ENCODE measurements around the gene TBC1D1. TPM values are rescaled to one million over a fixed set of nuclear protein-coding genes. Genes with fewer than 3 reads are reported as not detected.

TBC1D1 gene
- polyA plus RNA-seq, 1 donor from 2014 or later: 23.2 TPM

DNA sequence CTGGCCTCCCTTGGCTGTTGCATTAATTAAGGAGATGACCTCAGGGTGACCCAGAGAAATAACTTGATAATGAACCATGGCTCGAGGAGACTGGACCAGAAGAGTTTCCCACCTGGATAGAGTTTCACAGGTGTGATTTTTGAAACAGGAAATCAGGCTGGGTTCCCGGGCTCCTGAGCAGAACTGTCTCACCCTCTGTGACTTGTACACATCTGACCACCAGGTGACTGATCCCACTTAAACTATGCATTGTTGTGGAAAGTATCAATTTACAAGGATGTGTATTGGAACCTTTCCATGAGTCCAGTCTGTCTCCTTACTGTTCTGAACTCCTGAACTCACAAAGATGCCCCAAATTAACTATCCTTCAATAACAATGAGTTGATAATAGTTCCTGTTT is 289.6 kb downstream of the TBC1D1 start:
- H3K9me3 ChIP-seq (ENCODE audit: low read length): no peaks in the 10 kb centered on the region
- H3K9ac ChIP-seq (ENCODE audit: low read length): no peak overlapping the region
- H3K79me2 ChIP-seq (replicated peaks; ENCODE audit: insufficient read depth, low read length): no peaks in the 10 kb centered on the region
- no peak overlapping the region for H2AFZ ChIP-seq (ENCODE audit: low read depth, low read length)
- TF ChIP-seq MXI1 (conservative IDR thresholded peaks at IDR 0.05; ENCODE audit: poor library complexity, severe bottlenecking) (no peak), EP300 (conservative IDR thresholded peaks at IDR 0.05; ENCODE audit: poor library complexity, severe bottlenecking) (no peak), POLR2AphosphoS5 (IDR thresholded peaks at IDR 0.05) (no peak)
- TF ChIP-seq, protein P1, sequence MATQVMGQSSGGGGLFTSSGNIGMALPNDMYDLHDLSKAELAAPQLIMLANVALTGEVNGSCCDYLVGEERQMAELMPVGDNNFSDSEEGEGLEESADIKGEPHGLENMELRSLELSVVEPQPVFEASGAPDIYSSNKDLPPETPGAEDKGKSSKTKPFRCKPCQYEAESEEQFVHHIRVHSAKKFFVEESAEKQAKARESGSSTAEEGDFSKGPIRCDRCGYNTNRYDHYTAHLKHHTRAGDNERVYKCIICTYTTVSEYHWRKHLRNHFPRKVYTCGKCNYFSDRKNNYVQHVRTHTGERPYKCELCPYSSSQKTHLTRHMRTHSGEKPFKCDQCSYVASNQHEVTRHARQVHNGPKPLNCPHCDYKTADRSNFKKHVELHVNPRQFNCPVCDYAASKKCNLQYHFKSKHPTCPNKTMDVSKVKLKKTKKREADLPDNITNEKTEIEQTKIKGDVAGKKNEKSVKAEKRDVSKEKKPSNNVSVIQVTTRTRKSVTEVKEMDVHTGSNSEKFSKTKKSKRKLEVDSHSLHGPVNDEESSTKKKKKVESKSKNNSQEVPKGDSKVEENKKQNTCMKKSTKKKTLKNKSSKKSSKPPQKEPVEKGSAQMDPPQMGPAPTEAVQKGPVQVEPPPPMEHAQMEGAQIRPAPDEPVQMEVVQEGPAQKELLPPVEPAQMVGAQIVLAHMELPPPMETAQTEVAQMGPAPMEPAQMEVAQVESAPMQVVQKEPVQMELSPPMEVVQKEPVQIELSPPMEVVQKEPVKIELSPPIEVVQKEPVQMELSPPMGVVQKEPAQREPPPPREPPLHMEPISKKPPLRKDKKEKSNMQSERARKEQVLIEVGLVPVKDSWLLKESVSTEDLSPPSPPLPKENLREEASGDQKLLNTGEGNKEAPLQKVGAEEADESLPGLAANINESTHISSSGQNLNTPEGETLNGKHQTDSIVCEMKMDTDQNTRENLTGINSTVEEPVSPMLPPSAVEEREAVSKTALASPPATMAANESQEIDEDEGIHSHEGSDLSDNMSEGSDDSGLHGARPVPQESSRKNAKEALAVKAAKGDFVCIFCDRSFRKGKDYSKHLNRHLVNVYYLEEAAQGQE (IDR thresholded peaks at IDR 0.05; ENCODE audit: borderline replicate concordance): no peak
- no peaks in the 10 kb centered on the region for H3K27me3 ChIP-seq (ENCODE audit: insufficient read depth, low read depth, low read length)
- H3K4me2 ChIP-seq (ENCODE audit: low read length): no peak overlapping the region
- H3F3A ChIP-seq (ENCODE audit: insufficient read depth, low read length, poor library complexity, severe bottlenecking): peaks cover 3% of the 10 kb centered on the region
- no peak overlapping the region for H3K27ac ChIP-seq (ENCODE audit: low read length)
- no peak overlapping the region for H3K4me3 ChIP-seq (ENCODE audit: low read length)
- no peaks in the 10 kb centered on the region for H3K9me2 ChIP-seq (ENCODE audit: insufficient read depth, low read length)
- H3K36me3 ChIP-seq (ENCODE audit: insufficient read depth, low read length): no peaks in the 10 kb centered on the region
- H4K20me1 ChIP-seq (ENCODE audit: insufficient read depth): no peaks in the 10 kb centered on the region

DNA sequence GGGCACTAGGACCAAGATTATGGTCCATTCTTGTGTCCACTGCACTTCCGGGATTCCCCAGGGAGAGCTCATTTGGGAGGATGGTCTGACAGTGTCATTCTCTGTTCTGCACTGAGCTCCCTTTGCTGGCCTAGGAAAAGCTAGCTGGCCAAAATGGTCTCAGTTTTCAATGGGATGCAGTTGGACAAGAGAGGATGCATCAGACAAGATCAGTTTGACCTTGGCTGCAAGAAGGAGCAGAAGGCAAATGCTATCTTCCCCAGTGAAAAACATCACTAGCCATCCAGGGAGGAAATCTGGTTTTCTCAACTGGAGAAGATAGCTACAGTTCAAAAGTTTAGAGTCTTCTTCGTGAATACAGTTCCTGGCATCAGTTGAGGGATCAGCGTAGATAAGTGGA is 290.4 kb downstream of the TBC1D1 start:
- no peak overlapping the region for H3K27ac ChIP-seq (ENCODE audit: low read length)
- H4K20me1 ChIP-seq (ENCODE audit: insufficient read depth): no peaks in the 10 kb centered on the region
- no peak for TF ChIP-seq POLR2AphosphoS5 (IDR thresholded peaks at IDR 0.05)
- TF ChIP-seq, protein P2, sequence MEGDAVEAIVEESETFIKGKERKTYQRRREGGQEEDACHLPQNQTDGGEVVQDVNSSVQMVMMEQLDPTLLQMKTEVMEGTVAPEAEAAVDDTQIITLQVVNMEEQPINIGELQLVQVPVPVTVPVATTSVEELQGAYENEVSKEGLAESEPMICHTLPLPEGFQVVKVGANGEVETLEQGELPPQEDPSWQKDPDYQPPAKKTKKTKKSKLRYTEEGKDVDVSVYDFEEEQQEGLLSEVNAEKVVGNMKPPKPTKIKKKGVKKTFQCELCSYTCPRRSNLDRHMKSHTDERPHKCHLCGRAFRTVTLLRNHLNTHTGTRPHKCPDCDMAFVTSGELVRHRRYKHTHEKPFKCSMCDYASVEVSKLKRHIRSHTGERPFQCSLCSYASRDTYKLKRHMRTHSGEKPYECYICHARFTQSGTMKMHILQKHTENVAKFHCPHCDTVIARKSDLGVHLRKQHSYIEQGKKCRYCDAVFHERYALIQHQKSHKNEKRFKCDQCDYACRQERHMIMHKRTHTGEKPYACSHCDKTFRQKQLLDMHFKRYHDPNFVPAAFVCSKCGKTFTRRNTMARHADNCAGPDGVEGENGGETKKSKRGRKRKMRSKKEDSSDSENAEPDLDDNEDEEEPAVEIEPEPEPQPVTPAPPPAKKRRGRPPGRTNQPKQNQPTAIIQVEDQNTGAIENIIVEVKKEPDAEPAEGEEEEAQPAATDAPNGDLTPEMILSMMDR (IDR thresholded peaks at IDR 0.05; ENCODE audit: poor library complexity, severe bottlenecking): no peak
- TF ChIP-seq EP300 (conservative IDR thresholded peaks at IDR 0.05; ENCODE audit: poor library complexity, severe bottlenecking): no peak
- TF ChIP-seq RAD21 (conservative IDR thresholded peaks at IDR 0.05): no peak
- TF ChIP-seq EZH2 (IDR thresholded peaks at IDR 0.05; ENCODE audit: borderline replicate concordance, insufficient read depth, low read length, poor library complexity, severe bottlenecking): no peak
- no peak for TF ChIP-seq SMC3 (conservative IDR thresholded peaks at IDR 0.05; ENCODE audit: poor library complexity)
- no peak for TF ChIP-seq MXI1 (conservative IDR thresholded peaks at IDR 0.05; ENCODE audit: poor library complexity, severe bottlenecking)
- no peak for TF ChIP-seq TAF1 (IDR thresholded peaks at IDR 0.05; ENCODE audit: low read depth)
- TF ChIP-seq, protein P1 (IDR thresholded peaks at IDR 0.05; ENCODE audit: borderline replicate concordance): no peak

More for the DNA sequence above, 290.4 kb downstream of the TBC1D1 start:
- Histone ChIP-seq H3K4me3 (ENCODE audit: low read length) (no peak overlapping the region), H3K4me2 (ENCODE audit: low read length) (no peak overlapping the region), H3K27me3 (ENCODE audit: insufficient read depth, low read depth, low read length) (no peaks in the 10 kb centered on the region), H3K9me2 (ENCODE audit: insufficient read depth, low read length) (no peaks in the 10 kb centered on the region), H3K36me3 (ENCODE audit: insufficient read depth, low read length) (no peaks in the 10 kb centered on the region), H3F3A (ENCODE audit: insufficient read depth, low read length, poor library complexity, severe bottlenecking) (peaks cover 6% of the 10 kb centered on the region), H2AFZ (ENCODE audit: low read depth, low read length) (no peak overlapping the region), H3K9ac (ENCODE audit: low read length) (no peak overlapping the region), H3K9me3 (ENCODE audit: low read length) (no peaks in the 10 kb centered on the region), H3K79me2 (replicated peaks; ENCODE audit: insufficient read depth, low read length) (no peaks in the 10 kb centered on the region)

Data from neural cell (in vitro differentiated cells).